HG03066 (cell line): ENCODE measurements around the gene LRRK1.

Source experiments
- ATAC-seq: cut with Tn5 transposase; IDR thresholded peaks from one replicate; pipeline ENCODE4 v1.9.1; 2021; ENCODE audit warnings: low read depth; ENCODE audit not compliant: unreplicated experiment

Gene LRRK1

DNA sequence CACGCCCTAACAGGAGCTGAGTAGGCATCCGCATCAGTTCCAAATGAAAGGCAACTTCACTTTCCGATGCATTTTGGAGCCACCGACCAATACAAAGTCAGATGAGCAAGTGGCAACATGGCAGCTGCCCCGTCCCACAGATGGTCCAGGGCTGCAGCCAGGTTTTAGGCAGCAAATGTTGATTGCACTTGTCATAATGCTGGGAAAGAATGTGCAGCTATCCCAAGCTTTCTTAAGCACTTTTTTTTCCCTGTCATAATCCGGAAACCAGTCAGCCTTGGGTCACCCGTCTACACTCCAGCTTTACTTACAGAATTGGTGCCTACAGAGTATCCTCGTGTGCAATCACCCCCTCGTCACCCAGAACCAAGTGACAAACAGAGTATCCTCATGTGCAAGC, 185.0 kb downstream of the LRRK1 start:
- no peak for ATAC-seq

- ATAC-seq = no peak
Measured at GRCh38 chr15:101105059-101105891, 186.1 kb downstream of the LRRK1 start.

GRCh38 chr15:101107101-101107500, 187.9 kb downstream of the LRRK1 start:
- ATAC-seq = no peak

GRCh38 chr15:101107625-101108460, 188.7 kb downstream of the LRRK1 start:
- ATAC-seq = no peak

GRCh38 chr15:101108461-101108775, 189.3 kb downstream of the LRRK1 start:
- no peak for ATAC-seq

DNA sequence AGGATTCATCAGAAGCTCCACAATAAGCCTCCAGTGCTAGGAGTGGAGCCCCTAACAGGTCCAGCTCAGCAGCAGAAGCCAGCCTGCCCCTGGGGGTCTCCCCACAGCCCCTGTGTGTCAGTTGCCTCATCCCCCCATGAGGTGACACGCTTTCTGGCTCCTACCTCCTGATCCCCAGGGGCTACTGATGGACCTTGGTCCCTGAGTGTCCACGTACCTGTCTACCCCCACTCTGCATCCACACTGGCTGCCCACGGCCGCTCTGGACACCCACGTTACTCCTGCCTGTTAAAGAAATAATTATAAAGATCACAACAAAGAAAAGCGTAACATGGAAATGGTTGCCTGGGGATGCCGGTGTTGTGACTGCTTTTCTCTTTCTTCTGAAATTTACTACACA, 189.6 kb downstream of the LRRK1 start:
- ATAC-seq = no peak

- ATAC-seq = no peak
Measured at GRCh38 chr15:101110681-101111569, 191.8 kb downstream of the LRRK1 start.

GRCh38 chr15:101111570-101112262, 192.6 kb downstream of the LRRK1 start:
- no peak for ATAC-seq

DNA sequence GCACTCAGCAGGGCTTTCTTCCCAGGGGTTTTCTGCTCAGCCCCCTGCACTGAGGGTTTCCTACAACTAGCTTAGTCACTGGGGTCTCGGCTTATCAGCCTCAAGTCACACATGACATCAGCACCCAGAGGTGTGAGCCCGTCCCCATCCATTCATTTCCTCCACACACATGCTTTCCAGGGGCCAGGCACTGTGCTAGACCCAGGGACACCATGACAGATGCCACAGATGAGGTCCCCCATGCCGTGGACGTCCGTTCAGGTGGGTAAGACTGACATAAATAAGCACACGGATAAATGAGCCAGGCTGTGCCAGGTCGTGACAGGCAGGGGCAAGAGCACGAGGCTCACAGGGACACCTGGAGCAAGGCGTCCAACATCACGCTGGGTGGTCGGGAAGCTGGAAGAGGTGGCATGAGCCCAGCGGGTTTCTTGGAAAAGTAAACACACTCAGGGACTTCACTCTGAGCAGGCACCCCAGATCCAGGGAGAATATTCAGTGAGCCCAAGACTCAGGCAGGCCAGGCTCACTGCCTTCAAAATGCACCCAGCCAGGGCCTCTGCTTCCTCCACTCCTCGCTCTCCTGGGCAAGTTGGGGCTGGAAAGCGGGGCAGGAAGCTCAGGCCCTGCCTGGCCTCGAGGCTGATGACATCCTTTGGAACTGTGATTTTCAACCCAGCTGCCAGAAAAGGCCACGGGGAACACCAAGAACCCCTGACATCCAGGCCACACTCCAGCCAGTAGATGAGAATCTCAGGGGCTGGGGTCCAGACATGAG, 193.4 kb downstream of the LRRK1 start:
- no peak for ATAC-seq

- ATAC-seq = no peak
Measured at GRCh38 chr15:101113114-101114005, 194.2 kb downstream of the LRRK1 start.

GRCh38 chr15:101114166-101114565, 195.0 kb downstream of the LRRK1 start:
- ATAC-seq = no peak

GRCh38 chr15:101114610-101115009, 195.5 kb downstream of the LRRK1 start:
- no peak for ATAC-seq

GRCh38 chr15:101115393-101115785, 196.2 kb downstream of the LRRK1 start:
- ATAC-seq = no peak

GRCh38 chr15:101115786-101116680, 196.9 kb downstream of the LRRK1 start:
- ATAC-seq = no peak

DNA sequence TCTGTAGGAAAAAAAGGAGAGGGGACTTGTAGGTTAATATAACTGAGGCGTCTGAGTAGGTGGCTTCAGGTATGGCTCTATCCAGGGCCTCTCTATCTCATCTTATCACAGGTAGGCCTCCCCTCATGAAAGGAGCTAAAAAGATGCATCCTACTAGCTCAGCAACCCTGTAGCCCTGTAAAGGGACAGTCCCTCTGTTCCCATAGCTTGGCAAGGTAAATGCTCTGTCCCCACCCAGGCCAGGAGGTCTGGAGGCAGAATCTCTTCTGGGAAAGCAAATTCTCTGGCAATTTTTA, 197.5 kb downstream of the LRRK1 start:
- ATAC-seq = no peak

- ATAC-seq = no peak
Measured at GRCh38 chr15:101118116-101118515, 199.0 kb downstream of the LRRK1 start.

- no peak for ATAC-seq
Measured at GRCh38 chr15:101118615-101119014, 199.5 kb downstream of the LRRK1 start.

DNA sequence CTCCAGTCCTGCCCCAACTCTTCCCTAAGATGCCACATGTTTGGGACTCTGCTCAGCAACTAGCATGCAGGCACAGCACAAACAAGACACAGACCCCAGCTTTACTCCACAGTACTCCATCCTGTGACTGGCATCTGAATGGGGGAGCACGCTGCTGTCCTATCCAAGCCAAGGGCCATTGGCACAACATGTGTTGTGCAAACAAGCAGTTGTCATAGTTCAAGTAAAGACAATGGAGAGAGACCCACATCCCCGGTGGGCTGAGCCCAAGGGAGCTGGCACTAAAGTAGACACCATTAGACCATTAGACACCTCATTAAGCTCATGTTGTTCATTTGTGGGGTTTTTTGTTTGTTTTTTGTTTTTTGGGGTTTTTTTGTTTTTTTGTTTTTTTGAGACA, 200.0 kb downstream of the LRRK1 start:
- no peak for ATAC-seq
